Measurements from ENCODE around the gene ATOSB.

Gene ATOSB

DNA sequence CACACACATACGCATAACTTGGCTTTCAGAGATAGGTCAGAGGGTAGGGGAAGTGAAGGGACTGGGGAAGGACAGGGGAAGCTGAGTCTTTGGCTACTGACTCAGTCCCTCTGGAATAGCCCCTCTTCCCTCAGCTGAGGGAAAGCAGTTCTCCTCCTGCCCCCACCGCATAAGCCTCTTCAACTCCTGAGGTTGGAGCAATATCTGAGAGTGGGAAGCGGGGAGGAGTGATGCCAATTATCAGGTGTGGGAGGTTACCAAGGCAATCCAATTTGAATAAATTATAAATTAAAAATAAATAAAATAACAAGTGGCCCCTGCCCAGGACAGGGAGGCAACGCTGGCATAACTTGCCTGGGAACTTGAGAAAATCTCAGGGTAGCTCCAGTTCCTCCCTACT lies 11.1 kb downstream of the ATOSB start:
- peaks cover 7% of the 10 kb centered on the region; the same call in 1 of the 2 replicates for H3K36me3 ChIP-seq (ENCODE audit: insufficient read depth, low read length)
- H3K4me1 ChIP-seq (ENCODE audit: control insufficient read depth, insufficient read depth, low read length, unreplicated experiment), result peaks cover 21% of the 10 kb centered on the region
- H3K27ac ChIP-seq (ENCODE audit: low read depth, low read length), result peak overlapping the region; percentile 98
- no peak overlapping the region for H2AFZ ChIP-seq (ENCODE audit: low read length, unreplicated experiment)
- no peaks in the 10 kb centered on the region for H3K27me3 ChIP-seq (ENCODE audit: insufficient read depth, low read length)
- no peak overlapping the region for H3K4me3 ChIP-seq (ENCODE audit: low read depth, low read length)
- H3K79me2 ChIP-seq (ENCODE audit: control insufficient read depth, insufficient read depth, low read length, unreplicated experiment), result peaks cover 28% of the 10 kb centered on the region

DNA sequence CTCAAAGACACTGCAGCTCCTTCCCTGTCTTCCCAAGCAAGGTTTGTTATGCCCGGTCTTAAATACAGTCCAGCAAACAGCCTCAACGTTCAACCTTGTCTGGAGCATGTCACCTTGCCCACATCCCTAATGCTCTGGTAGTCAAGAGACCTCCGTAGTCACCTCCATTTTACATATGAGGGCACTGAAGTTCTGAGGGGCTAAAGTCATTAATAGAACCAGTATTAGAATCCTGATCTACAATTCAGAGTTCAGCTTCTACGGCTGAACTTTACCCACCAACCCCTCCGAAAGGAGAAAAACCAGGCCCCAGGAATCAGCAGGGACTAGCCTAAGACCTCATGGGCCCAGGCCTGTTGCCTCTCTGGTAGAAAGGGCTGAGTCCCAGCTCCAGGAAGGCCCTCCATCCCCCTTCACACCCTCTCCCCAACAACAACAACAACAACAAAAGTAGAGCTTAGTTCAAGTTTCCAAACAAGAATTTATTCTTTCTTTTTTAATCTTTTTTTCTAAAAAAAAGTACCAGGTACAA lies 11.9 kb downstream of the ATOSB start:
- Histone ChIP-seq H3K79me2 (ENCODE audit: control insufficient read depth, insufficient read depth, low read length, unreplicated experiment) (peaks cover 19% of the 10 kb centered on the region), H3K4me1 (ENCODE audit: control insufficient read depth, insufficient read depth, low read length, unreplicated experiment) (peaks cover 14% of the 10 kb centered on the region), H3K27me3 (ENCODE audit: insufficient read depth, low read length) (no peaks in the 10 kb centered on the region), H3K36me3 (ENCODE audit: insufficient read depth, low read length) (peaks cover 7% of the 10 kb centered on the region; the same call in 1 of the 2 replicates), H3K27ac (ENCODE audit: low read depth, low read length) (peak overlapping the region; percentile 98), H2AFZ (ENCODE audit: low read length, unreplicated experiment) (peak overlapping the region; percentile 54), H3K4me3 (ENCODE audit: low read depth, low read length) (peak overlapping the region; percentile 84)

DNA sequence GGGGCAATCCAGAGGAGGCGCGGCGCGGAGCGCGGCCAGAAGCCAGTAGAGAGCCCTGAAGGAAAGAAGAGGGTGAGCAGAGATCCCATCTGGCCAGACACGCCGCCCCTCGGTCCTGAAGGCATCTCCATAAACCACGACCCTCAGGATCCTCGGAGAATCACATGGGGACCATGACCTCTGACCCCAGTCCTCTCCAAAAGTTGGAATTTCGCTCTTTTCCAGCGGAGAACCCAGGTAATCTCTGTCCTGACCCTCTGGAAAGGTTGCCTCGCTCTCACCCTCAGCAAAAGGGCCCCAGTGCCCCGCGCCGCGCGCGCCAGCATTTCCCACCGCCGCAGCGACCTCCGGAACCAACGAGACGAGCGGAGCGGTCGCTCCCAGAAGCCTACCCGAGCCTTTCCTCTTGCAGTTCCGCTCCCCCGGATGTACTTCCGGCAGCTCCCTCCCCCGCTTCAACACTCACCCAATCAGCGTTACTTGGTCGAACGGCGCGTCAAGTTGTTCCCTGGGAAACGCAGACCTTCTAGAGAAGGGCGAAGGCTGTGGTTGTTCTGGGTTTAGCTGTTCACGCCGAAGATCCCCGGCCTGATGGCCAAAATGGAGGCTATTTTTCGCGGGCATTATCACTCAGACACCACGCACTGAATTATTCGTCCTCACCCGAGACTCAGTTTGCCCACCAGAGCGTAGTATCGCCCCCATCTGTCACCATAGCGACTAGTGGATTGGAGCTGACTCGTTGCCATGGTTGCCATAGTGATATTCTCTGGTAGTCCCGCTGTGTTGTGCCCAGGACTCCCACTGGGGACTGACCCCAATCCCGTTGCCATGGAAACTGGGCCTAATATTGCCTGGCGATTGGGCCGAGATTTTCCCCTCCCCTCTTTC lies 12.6 kb downstream of the ATOSB start, which contains the start of gene STOML2:
Gene STOML2 (minus strand): TSS at position 363 of the 891 bp plus-strand sequence. CDS start 37 bp downstream, at position 326.
- Histone ChIP-seq H3K79me2 (ENCODE audit: control insufficient read depth, insufficient read depth, low read length, unreplicated experiment) (peaks cover 17% of the 10 kb centered on the region), H3K36me3 (ENCODE audit: insufficient read depth, low read length) (peaks cover 7% of the 10 kb centered on the region; the same call in 1 of the 2 replicates), H2AFZ (ENCODE audit: low read length, unreplicated experiment) (peak within 1 kb of the TSS; percentile 54), H3K27me3 (ENCODE audit: insufficient read depth, low read length) (no peaks in the 10 kb centered on the region), H3K27ac (ENCODE audit: low read depth, low read length) (peak within 1 kb of the TSS; percentile 98), H3K4me3 (ENCODE audit: low read depth, low read length) (peak within 1 kb of the TSS; percentile 84), H3K4me1 (ENCODE audit: control insufficient read depth, insufficient read depth, low read length, unreplicated experiment) (peaks cover 14% of the 10 kb centered on the region)

GRCh38 chr9:35102465-35102768 lies 13.2 kb downstream of the ATOSB start:
- Histone ChIP-seq H3K4me1 (ENCODE audit: control insufficient read depth, insufficient read depth, low read length, unreplicated experiment) (peaks cover 14% of the 10 kb centered on the region), H3K4me3 (ENCODE audit: low read depth, low read length) (peak overlapping the region; percentile 84), H3K79me2 (ENCODE audit: control insufficient read depth, insufficient read depth, low read length, unreplicated experiment) (peaks cover 17% of the 10 kb centered on the region), H2AFZ (ENCODE audit: low read length, unreplicated experiment) (no peak overlapping the region), H3K27me3 (ENCODE audit: insufficient read depth, low read length) (no peaks in the 10 kb centered on the region), H3K36me3 (ENCODE audit: insufficient read depth, low read length) (peaks cover 7% of the 10 kb centered on the region; the same call in 1 of the 2 replicates), H3K27ac (ENCODE audit: low read depth, low read length) (peak overlapping the region; percentile 98)

GRCh38 chr9:35097573-35097972 lies 18.1 kb downstream of the ATOSB start:
- Histone ChIP-seq H2AFZ (ENCODE audit: low read length, unreplicated experiment) (no peak overlapping the region), H3K4me1 (ENCODE audit: control insufficient read depth, insufficient read depth, low read length, unreplicated experiment) (peaks cover 13% of the 10 kb centered on the region), H3K79me2 (ENCODE audit: control insufficient read depth, insufficient read depth, low read length, unreplicated experiment) (peaks cover 14% of the 10 kb centered on the region), H3K27me3 (ENCODE audit: insufficient read depth, low read length) (no peaks in the 10 kb centered on the region), H3K27ac (ENCODE audit: low read depth, low read length) (no peak overlapping the region), H3K4me3 (ENCODE audit: low read depth, low read length) (no peak overlapping the region), H3K36me3 (ENCODE audit: insufficient read depth, low read length) (peaks cover 4% of the 10 kb centered on the region; the same call in 1 of the 2 replicates)

- H3K4me1 ChIP-seq (ENCODE audit: control insufficient read depth, insufficient read depth, low read length, unreplicated experiment), result peaks cover 5% of the 10 kb centered on the region
- peaks cover under 1% of the 10 kb centered on the region for H3K79me2 ChIP-seq (ENCODE audit: control insufficient read depth, insufficient read depth, low read length, unreplicated experiment)
- H3K27ac ChIP-seq (ENCODE audit: low read depth, low read length), result peak within 1 kb of the TSS; percentile 84
- peak within 1 kb of the TSS; percentile 83 for H3K4me3 ChIP-seq (ENCODE audit: low read depth, low read length)
- no peaks in the 10 kb centered on the region for H3K27me3 ChIP-seq (ENCODE audit: insufficient read depth, low read length)
- H3K36me3 ChIP-seq (ENCODE audit: insufficient read depth, low read length), result peaks cover 4% of the 10 kb centered on the region; the same call in 1 of the 2 replicates
- peak within 1 kb of the TSS; percentile 82 for H2AFZ ChIP-seq (ENCODE audit: low read length, unreplicated experiment)
These were observed 19.4 kb downstream of the ATOSB start, which contains the start of gene PIGO for GRCh38 chr9:35096035-35096849. TSS of gene PIGO (minus strand) at chr9:35096591. CDS start at chr9:35095565, 1,026 bp downstream.

- Histone ChIP-seq H3K36me3 (ENCODE audit: insufficient read depth, low read length) (peaks cover 15% of the 10 kb centered on the region), H2AFZ (ENCODE audit: low read length, unreplicated experiment) (no peak overlapping the region)
These were observed 24.1 kb downstream of the ATOSB start for GRCh38 chr9:35091536-35091935.

DNA sequence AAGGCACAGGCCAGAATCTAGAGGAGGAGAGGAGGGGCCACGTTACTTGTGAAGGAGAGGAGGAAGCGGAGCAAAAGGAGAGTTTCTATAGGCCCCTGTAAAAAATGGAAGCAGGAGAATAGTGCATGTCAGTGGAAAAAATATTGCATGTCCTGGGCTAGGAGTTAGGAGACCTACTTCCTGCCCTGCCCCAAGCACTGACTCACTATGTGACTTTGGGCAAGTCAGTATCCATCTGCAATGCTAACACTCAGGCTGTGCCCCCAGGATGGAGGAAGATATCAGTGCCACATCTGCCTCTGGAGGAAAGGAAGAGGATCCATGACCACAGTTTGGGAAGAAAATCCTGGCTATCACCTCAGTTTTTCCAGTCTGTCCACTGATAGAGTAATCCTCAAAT lies 26.2 kb downstream of the ATOSB start:
- Histone ChIP-seq H3K27me3 (ENCODE audit: insufficient read depth, low read length) (no peaks in the 10 kb centered on the region), H3K79me2 (ENCODE audit: control insufficient read depth, insufficient read depth, low read length, unreplicated experiment) (no peaks in the 10 kb centered on the region), H3K4me1 (ENCODE audit: control insufficient read depth, insufficient read depth, low read length, unreplicated experiment) (no peaks in the 10 kb centered on the region), H3K4me3 (ENCODE audit: low read depth, low read length) (no peak overlapping the region), H3K36me3 (ENCODE audit: insufficient read depth, low read length) (peaks cover 15% of the 10 kb centered on the region), H2AFZ (ENCODE audit: low read length, unreplicated experiment) (no peak overlapping the region), H3K27ac (ENCODE audit: low read depth, low read length) (no peak overlapping the region)

More at GRCh38 chr9:35091536-35091935, 24.1 kb downstream of the ATOSB start:
- Histone ChIP-seq H3K27ac (ENCODE audit: low read depth, low read length) (no peak overlapping the region), H3K27me3 (ENCODE audit: insufficient read depth, low read length) (no peaks in the 10 kb centered on the region), H3K4me3 (ENCODE audit: low read depth, low read length) (no peak overlapping the region), H3K79me2 (ENCODE audit: control insufficient read depth, insufficient read depth, low read length, unreplicated experiment) (no peaks in the 10 kb centered on the region), H3K4me1 (ENCODE audit: control insufficient read depth, insufficient read depth, low read length, unreplicated experiment) (peaks cover 5% of the 10 kb centered on the region)

GRCh38 chr9:35085078-35085477 lies 30.6 kb downstream of the ATOSB start:
- H3K79me2 ChIP-seq (ENCODE audit: control insufficient read depth, insufficient read depth, low read length, unreplicated experiment), result no peaks in the 10 kb centered on the region
- H3K4me1 ChIP-seq (ENCODE audit: control insufficient read depth, insufficient read depth, low read length, unreplicated experiment), result no peaks in the 10 kb centered on the region
- no peak overlapping the region for H3K27ac ChIP-seq (ENCODE audit: low read depth, low read length)
- H2AFZ ChIP-seq (ENCODE audit: low read length, unreplicated experiment), result no peak overlapping the region
- no peaks in the 10 kb centered on the region for H3K27me3 ChIP-seq (ENCODE audit: insufficient read depth, low read length)
- no peak overlapping the region for H3K4me3 ChIP-seq (ENCODE audit: low read depth, low read length)
- H3K36me3 ChIP-seq (ENCODE audit: insufficient read depth, low read length), result 0 out of 2 replicates have a peak, but pooled peaks cover 3% of the 10 kb centered on the region

All from ACC112 (cell line).